Vagina (tissue), 2 donors: Measurements from ENCODE around the gene ATP5PO. TPM values are rescaled to one million over a fixed set of nuclear protein-coding genes. Genes with fewer than 3 reads are reported as not detected.

Source experiments
- DNase-seq, 2 donors: peaks; one replicate each; pipeline ENCODE4 v3.0.0-alpha.2; 2017; ENCODE audit errors: extremely low spot score in 2 of 2
- H3K27ac ChIP-seq: fragments of 200-600 bp; sonication (generic); one replicate; pipeline ENCODE4 v1.5.1; 2019
- H3K27me3 ChIP-seq: fragments of 200-600 bp; sonication (generic); one replicate; pipeline ENCODE4 v1.5.1; 2019
- H3K36me3 ChIP-seq, 2 donors: fragments of 200-600 bp; sonication (generic); one replicate each; pipeline ENCODE4 v1.5.1; 2017 to 2019
- H3K4me1 ChIP-seq: fragments of 200-600 bp; sonication (generic); one replicate; pipeline ENCODE4 v1.5.1; 2019
- H3K4me3 ChIP-seq, 2 donors: fragments of 200-600 bp; sonication (generic); 1 replicate in 1 of 2; 2 replicates in 1 of 2; pipeline ENCODE4 v1.5.1; 2016 to 2019
- H3K9me3 ChIP-seq: fragments of 200-600 bp; sonication (generic); one replicate; pipeline ENCODE4 v1.5.1; 2019
- POLR2A ChIP-seq, 2 donors: fragments of 450-650 bp; IDR thresholded peaks; one replicate each; pipeline ENCODE4 v1.6.1; 2017; ENCODE audit warnings: antibody characterized with exemption in 2 of 2, mild to moderate bottlenecking in 2 of 2, moderate library complexity in 2 of 2
- POLR2AphosphoS5 ChIP-seq, 2 donors: sonication (generic); formaldehyde crosslinking; IDR thresholded peaks; one replicate each; pipeline ENCODE4 v1.9.0; 2017; ENCODE audit warnings: antibody characterized with exemption in 2 of 2, mild to moderate bottlenecking in 2 of 2, low read depth in 1 of 2; ENCODE audit not compliant: insufficient read depth in 1 of 2
- intact Hi-C: fragments of 100-400 bp; cut with DNase I; formaldehyde crosslinking; loops from one replicate; pipeline ENCODE4 v1.15.1; 2023
- total RNA-seq: library from RNA; depleted of rRNA; stranded (reverse); fragments of >200 nt; gene quantifications from one replicate; pipeline ENCODE4 v1.2.3, GENCODE V29; 2016
- TF ChIP-seq, protein P1 (sequence below), 3 experiments: fragments of 450-650 bp in 2 of 3; fragments of 200-600 bp in 1 of 3; sonication (generic) in 1 of 3; IDR thresholded peaks; one replicate each; pipeline ENCODE4 v1.5.1; 2017 to 2019; ENCODE audit warnings: antibody characterized with exemption in 3 of 3, mild to moderate bottlenecking in 2 of 3, moderate library complexity in 2 of 3

ATP5PO gene
- total RNA-seq, 1 donor from 2014 or later, result 133 TPM

DNA sequence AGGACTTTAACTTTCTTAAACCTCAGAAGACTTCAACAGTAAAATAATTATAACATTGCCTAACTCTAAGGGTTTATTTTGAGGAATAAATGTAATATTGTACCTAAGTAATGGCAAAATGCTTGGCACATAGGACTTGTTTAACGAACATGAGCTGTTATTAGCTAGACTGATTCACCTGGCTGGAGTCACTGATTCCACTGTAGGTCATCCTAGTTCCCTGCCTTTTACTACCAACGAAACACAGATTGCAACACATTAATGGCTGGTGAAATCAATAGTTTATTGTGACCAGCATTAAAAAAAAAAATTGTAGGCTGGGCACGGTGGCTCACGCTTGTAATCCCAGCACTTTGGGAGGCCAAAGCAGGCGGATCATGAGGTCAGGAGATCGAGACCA is 45.5 kb upstream of the ATP5PO start:
- peak in 1 of 2 donors; percentile 9 for DNase-seq
- intact Hi-C loops, result no loop called here
- TF ChIP-seq POLR2A (IDR thresholded peaks at IDR 0.05) (no peak), POLR2AphosphoS5 (IDR thresholded peaks at IDR 0.05; ENCODE audit: insufficient read depth in 1 of 2, low read depth in 1 of 2) (no peak)
- TF ChIP-seq, protein P1, sequence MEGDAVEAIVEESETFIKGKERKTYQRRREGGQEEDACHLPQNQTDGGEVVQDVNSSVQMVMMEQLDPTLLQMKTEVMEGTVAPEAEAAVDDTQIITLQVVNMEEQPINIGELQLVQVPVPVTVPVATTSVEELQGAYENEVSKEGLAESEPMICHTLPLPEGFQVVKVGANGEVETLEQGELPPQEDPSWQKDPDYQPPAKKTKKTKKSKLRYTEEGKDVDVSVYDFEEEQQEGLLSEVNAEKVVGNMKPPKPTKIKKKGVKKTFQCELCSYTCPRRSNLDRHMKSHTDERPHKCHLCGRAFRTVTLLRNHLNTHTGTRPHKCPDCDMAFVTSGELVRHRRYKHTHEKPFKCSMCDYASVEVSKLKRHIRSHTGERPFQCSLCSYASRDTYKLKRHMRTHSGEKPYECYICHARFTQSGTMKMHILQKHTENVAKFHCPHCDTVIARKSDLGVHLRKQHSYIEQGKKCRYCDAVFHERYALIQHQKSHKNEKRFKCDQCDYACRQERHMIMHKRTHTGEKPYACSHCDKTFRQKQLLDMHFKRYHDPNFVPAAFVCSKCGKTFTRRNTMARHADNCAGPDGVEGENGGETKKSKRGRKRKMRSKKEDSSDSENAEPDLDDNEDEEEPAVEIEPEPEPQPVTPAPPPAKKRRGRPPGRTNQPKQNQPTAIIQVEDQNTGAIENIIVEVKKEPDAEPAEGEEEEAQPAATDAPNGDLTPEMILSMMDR (IDR thresholded peaks at IDR 0.05), result no peak
- Histone ChIP-seq H3K4me3 (no peak overlapping the region), H3K4me1 (no peaks in the 10 kb centered on the region), H3K9me3 (no peaks in the 10 kb centered on the region), H3K27ac (no peak overlapping the region), H3K36me3 (no peaks in the 10 kb centered on the region), H3K27me3 (no peaks in the 10 kb centered on the region)

DNA sequence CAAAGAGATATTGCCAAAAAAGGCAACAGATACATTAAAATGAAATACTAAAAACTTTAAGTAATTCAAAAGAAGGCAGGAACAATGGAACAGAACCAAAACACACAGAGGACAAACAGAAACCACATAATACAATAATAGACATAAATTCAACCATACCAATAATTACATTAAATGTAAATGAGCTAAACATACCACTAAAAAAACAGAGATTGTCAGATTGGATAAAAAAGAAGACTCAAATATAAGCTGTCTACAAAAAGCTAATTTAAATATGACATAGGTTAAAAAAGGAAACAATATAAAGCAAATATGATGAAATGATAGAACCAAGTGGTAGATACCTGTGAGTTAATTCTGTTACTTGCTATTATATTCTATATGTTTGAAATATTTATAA is 44.1 kb upstream of the ATP5PO start:
- TF ChIP-seq, protein P1 (IDR thresholded peaks at IDR 0.05), result no peak
- TF ChIP-seq POLR2A (IDR thresholded peaks at IDR 0.05), result no peak
- no peak for TF ChIP-seq POLR2AphosphoS5 (IDR thresholded peaks at IDR 0.05; ENCODE audit: insufficient read depth in 1 of 2, low read depth in 1 of 2)
- no peaks in the 10 kb centered on the region for H3K9me3 ChIP-seq
- H3K36me3 ChIP-seq, result no peaks in the 10 kb centered on the region
- no peaks in the 10 kb centered on the region for H3K4me1 ChIP-seq
- DNase-seq, result no peak
- no peak overlapping the region for H3K27ac ChIP-seq
- intact Hi-C loops, result no loop called here
- no peak overlapping the region for H3K4me3 ChIP-seq
- no peaks in the 10 kb centered on the region for H3K27me3 ChIP-seq

DNA sequence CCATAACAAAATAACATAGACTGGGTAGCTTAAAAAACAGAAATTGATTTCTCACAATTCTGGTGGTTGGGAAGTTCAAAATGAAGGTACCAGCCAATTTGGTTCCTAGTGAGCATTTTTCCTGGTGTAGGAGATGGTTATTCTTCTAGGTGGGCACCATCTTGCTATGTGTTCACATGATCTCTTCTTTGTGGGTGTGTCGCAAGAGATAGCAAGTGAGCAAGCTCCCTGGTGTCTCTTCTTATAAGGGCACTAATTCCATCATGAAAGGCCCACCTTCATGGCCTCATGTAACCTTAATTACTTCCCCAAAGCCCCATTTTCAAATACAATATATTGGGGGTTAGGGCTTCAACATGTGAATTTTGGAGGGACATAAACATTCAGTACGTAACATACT is 38.8 kb upstream of the ATP5PO start:
- H3K27ac ChIP-seq, result no peak overlapping the region
- intact Hi-C loops, result no loop called here
- no peak for DNase-seq
- no peaks in the 10 kb centered on the region for H3K9me3 ChIP-seq
- no peak overlapping the region for H3K4me3 ChIP-seq
- no peaks in the 10 kb centered on the region for H3K27me3 ChIP-seq
- H3K4me1 ChIP-seq, result peaks cover under 1% of the 10 kb centered on the region
- no peaks in the 10 kb centered on the region for H3K36me3 ChIP-seq
- TF ChIP-seq POLR2AphosphoS5 (IDR thresholded peaks at IDR 0.05; ENCODE audit: insufficient read depth in 1 of 2, low read depth in 1 of 2), result no peak
- TF ChIP-seq POLR2A (IDR thresholded peaks at IDR 0.05), result no peak
- TF ChIP-seq, protein P1 (IDR thresholded peaks at IDR 0.05), result no peak

DNA sequence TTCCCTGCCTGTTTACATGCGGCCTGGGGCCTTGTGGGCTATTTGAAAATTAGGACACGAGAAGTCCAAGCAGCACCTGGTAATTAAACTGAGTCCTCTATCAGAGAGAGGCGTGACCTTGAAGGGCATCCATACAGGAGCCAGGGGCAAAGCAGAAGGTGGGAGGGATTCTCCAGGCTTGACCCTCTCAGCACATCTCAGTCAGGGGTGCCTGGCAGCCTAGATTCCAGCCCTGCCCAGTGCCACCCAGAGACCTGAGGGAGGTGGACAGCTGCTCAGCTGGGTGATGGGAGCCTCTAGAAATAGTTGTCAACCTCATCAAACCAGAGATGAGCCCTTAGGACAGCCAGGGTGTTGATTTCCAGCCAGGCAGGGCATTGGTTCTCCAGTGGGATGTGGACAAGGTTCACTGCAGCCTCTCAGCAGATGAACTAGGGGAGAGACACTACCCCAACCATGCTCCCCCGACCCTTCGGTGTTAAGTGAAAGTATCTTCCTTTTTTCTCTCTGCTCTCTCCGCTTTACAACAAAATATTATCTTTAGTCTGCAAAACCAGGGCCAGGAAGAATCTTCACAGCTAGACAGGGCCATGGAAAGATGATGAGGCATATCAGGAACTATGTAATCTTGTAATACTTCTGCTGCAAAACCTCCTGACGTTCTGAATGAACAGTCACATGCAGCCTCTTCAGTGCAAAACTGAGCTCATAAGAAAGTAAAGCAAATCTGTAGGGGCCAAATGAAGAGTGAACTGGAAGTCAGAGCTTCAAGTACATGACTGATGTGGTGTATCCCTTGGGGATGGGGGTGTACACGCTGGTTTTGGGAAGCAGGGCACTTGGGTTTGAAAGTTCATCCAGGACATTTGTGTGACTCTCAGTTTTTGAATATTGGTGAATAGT is 35.9 kb upstream of the ATP5PO start:
- H3K36me3 ChIP-seq, result no peaks in the 10 kb centered on the region
- peaks cover 28% of the 10 kb centered on the region for H3K4me1 ChIP-seq
- no peak overlapping the region for H3K4me3 ChIP-seq
- TF ChIP-seq POLR2A (IDR thresholded peaks at IDR 0.05) (no peak), POLR2AphosphoS5 (IDR thresholded peaks at IDR 0.05; ENCODE audit: insufficient read depth in 1 of 2, low read depth in 1 of 2) (no peak)
- TF ChIP-seq, protein P1 (IDR thresholded peaks at IDR 0.05), result no peak
- H3K27ac ChIP-seq, result peak overlapping the region; percentile 53
- no peaks in the 10 kb centered on the region for H3K27me3 ChIP-seq
- no peaks in the 10 kb centered on the region for H3K9me3 ChIP-seq
- intact Hi-C loops, result no loop called here
- DNase-seq, result peak in 1 of 2 donors; percentile 79
